IPS-20b (cell line): ENCODE data around the gene APBB1IP.
"Not testable (repeated sequence)": the region's sequence is repeated elsewhere in the genome, so short reads cannot be mapped to it uniquely, and the experiment has no call there.

Experiments used
- H3K27ac ChIP-seq: one replicate; pipeline ENCODE4 v1.5.1; 2013; ENCODE audit warnings: low read length
- H3K27me3 ChIP-seq: 2 replicates; pipeline ENCODE4 v1.6.1; 2013; ENCODE audit warnings: mild to moderate bottlenecking, low read length, inconsistent platforms; ENCODE audit not compliant: insufficient read depth
- H3K36me3 ChIP-seq: 2 replicates; pipeline ENCODE4 v1.6.1; 2013; ENCODE audit warnings: low read depth, mild to moderate bottlenecking, inconsistent platforms, low read length, moderate library complexity; ENCODE audit not compliant: insufficient read depth
- H3K4me1 ChIP-seq: 2 replicates; pipeline ENCODE4 v1.6.1; 2013; ENCODE audit warnings: mild to moderate bottlenecking, control low read depth, inconsistent platforms, low read length, moderate library complexity; ENCODE audit not compliant: insufficient read depth
- H3K4me3 ChIP-seq: 2 replicates; pipeline ENCODE4 v1.5.1; 2013; ENCODE audit warnings: mild to moderate bottlenecking, low read length, inconsistent platforms
- H3K9ac ChIP-seq: 2 replicates; pipeline ENCODE4 v1.6.1; 2013; ENCODE audit warnings: low read depth, mild to moderate bottlenecking, inconsistent platforms, low read length, moderate library complexity
- H3K9me3 ChIP-seq: 2 replicates; pipeline ENCODE4 v1.6.1; 2013; ENCODE audit warnings: mild to moderate bottlenecking, low read depth, low read length, inconsistent platforms; ENCODE audit not compliant: insufficient read depth

APBB1IP gene

GRCh38 chr10:26466531-26466930 is 28.4 kb downstream of the APBB1IP start:
- not testable (repeated sequence) for H3K27ac ChIP-seq, H3K9ac ChIP-seq, H3K27me3 ChIP-seq, H3K4me3 ChIP-seq, H3K9me3 ChIP-seq, H3K36me3 ChIP-seq, H3K4me1 ChIP-seq

- Histone ChIP-seq H3K27me3 (no peaks in the 10 kb centered on the region), H3K36me3 (no peaks in the 10 kb centered on the region), H3K4me1 (no peaks in the 10 kb centered on the region), H3K9ac (no peak overlapping the region), H3K27ac (no peak overlapping the region), H3K9me3 (no peaks in the 10 kb centered on the region), H3K4me3 (no peak overlapping the region)
Observed at GRCh38 chr10:26467639-26468038, 29.5 kb downstream of the APBB1IP start.

DNA sequence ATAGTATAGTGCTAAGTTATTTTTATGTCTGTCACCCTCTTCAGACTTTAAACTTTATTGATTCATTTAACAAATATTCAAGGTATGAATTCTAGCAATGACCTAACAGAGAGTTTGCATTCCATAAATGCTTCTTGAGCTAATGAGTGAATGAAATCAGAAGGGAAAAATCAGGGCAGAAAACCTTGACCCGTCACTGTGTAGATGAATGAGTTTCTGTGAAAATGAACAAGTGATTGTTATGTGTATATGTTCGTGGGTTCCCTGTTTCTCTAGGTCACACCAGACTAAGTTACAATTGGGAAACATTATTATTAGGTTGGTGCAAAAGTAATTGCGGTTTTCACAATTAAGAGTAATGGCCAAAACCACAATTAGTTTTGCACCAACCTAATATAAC is 30.1 kb downstream of the APBB1IP start:
- H3K9me3 ChIP-seq, result no peaks in the 10 kb centered on the region
- H3K9ac ChIP-seq, result no peak overlapping the region
- H3K4me1 ChIP-seq, result 0 out of 2 replicates have a peak, but pooled peaks cover 1% of the 10 kb centered on the region
- no peak overlapping the region for H3K27ac ChIP-seq
- no peak overlapping the region for H3K4me3 ChIP-seq
- no peaks in the 10 kb centered on the region for H3K36me3 ChIP-seq
- H3K27me3 ChIP-seq, result no peaks in the 10 kb centered on the region

DNA sequence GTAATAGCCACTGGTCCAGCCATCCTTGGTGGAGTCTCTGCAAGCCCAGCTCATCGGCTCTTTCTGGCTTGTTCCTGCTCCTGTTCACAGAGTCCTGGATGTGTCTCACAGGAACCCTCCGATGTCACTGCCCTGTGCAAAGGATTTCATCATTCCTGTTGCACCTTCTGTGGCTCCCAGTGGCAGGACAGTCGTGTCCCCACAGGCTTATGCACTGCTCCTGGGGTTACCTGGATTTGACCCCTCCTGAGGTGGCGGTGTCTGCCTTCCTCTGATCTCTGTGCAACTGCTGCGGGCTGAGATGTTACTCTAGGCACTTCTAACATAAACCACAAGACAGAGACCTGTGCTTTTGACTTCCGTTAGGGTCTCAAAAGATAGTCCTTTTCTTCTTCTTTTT is 30.6 kb downstream of the APBB1IP start:
- 0 out of 2 replicates have a peak, but pooled peaks cover 4% of the 10 kb centered on the region for H3K4me1 ChIP-seq

GRCh38 chr10:26472492-26472778 is 34.3 kb downstream of the APBB1IP start:
- H3K4me3 ChIP-seq, result no peak overlapping the region
- H3K9me3 ChIP-seq, result no peaks in the 10 kb centered on the region
- H3K27ac ChIP-seq, result no peak overlapping the region
- H3K4me1 ChIP-seq, result 0 out of 2 replicates have a peak, but pooled peaks cover 4% of the 10 kb centered on the region
- H3K36me3 ChIP-seq, result no peaks in the 10 kb centered on the region
- no peak overlapping the region for H3K9ac ChIP-seq
- H3K27me3 ChIP-seq, result no peaks in the 10 kb centered on the region

More for the DNA sequence above, 30.6 kb downstream of the APBB1IP start:
- no peaks in the 10 kb centered on the region for H3K9me3 ChIP-seq
- no peaks in the 10 kb centered on the region for H3K36me3 ChIP-seq
- H3K9ac ChIP-seq, result no peak overlapping the region
- H3K27ac ChIP-seq, result no peak overlapping the region
- no peak overlapping the region for H3K4me3 ChIP-seq
- H3K27me3 ChIP-seq, result no peaks in the 10 kb centered on the region

DNA sequence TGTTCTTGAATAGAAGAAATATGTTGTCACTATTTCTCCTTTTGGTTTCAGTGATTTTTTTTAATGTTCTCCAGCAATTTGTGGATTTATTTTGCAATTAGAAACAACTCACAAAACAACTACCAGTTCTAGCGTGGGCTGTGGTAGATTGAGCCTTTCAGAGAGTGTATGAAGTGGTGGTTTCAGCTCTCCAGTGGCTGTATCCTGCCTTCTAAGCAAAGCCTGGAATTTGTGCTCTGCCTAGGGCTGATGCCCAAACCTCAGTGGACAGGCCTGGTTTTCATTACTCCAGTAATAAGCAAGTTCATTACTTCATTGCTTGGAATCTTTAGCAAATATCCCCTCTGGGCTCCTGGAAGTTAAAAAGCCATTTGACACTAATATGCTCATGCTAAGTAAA is 35.9 kb downstream of the APBB1IP start:
- Histone ChIP-seq H3K27me3 (no peaks in the 10 kb centered on the region), H3K4me1 (0 out of 2 replicates have a peak, but pooled peaks cover 4% of the 10 kb centered on the region), H3K9ac (no peak overlapping the region), H3K27ac (no peak overlapping the region), H3K36me3 (no peaks in the 10 kb centered on the region), H3K9me3 (no peaks in the 10 kb centered on the region), H3K4me3 (no peak overlapping the region)

GRCh38 chr10:26474845-26475244 is 36.7 kb downstream of the APBB1IP start:
- H3K9ac ChIP-seq, H3K27ac ChIP-seq, H3K4me1 ChIP-seq: not testable (repeated sequence)

GRCh38 chr10:26475386-26475785 is 37.2 kb downstream of the APBB1IP start:
- no peaks in the 10 kb centered on the region for H3K9me3 ChIP-seq
- no peak overlapping the region for H3K27ac ChIP-seq
- H3K9ac ChIP-seq, result no peak overlapping the region
- no peaks in the 10 kb centered on the region for H3K36me3 ChIP-seq
- H3K27me3 ChIP-seq, result no peaks in the 10 kb centered on the region
- 0 out of 2 replicates have a peak, but pooled peaks cover 4% of the 10 kb centered on the region for H3K4me1 ChIP-seq
- H3K4me3 ChIP-seq, result no peak overlapping the region

More at GRCh38 chr10:26474845-26475244, 36.7 kb downstream of the APBB1IP start:
- H3K9me3 ChIP-seq, H3K27me3 ChIP-seq, H3K4me3 ChIP-seq, H3K36me3 ChIP-seq: not testable (repeated sequence)

DNA sequence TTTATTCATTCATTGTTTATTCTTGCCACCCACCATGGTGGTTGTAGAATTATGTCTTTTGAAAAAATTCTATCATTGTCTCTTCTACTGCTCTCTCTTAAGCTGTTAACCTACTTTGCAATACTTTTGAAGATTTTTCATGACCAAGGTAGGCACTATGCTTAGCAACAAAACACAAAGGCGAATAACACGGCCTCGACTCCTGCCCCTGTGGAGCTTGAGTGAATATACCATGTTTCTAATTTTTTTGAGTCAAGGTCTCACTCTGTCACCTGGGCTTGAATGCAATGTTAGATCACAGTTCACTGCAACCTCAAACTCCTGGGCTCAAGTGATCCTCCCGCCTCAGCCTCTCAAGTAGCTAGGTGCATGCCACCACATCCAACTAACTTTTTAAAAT is 39.4 kb downstream of the APBB1IP start:
- Histone ChIP-seq H3K36me3 (no peaks in the 10 kb centered on the region), H3K9ac (no peak overlapping the region), H3K4me1 (0 out of 2 replicates have a peak, but pooled peaks cover 4% of the 10 kb centered on the region), H3K27me3 (no peaks in the 10 kb centered on the region), H3K9me3 (no peaks in the 10 kb centered on the region), H3K27ac (no peak overlapping the region), H3K4me3 (no peak overlapping the region)

- H3K36me3 ChIP-seq, result no peaks in the 10 kb centered on the region
- no peak overlapping the region for H3K4me3 ChIP-seq
- H3K27ac ChIP-seq, result no peak overlapping the region
- no peaks in the 10 kb centered on the region for H3K27me3 ChIP-seq
- 0 out of 2 replicates have a peak, but pooled peaks cover 4% of the 10 kb centered on the region for H3K4me1 ChIP-seq
- H3K9ac ChIP-seq, result no peak overlapping the region
- H3K9me3 ChIP-seq, result no peaks in the 10 kb centered on the region
Observed at GRCh38 chr10:26478061-26478460, 39.9 kb downstream of the APBB1IP start.

DNA sequence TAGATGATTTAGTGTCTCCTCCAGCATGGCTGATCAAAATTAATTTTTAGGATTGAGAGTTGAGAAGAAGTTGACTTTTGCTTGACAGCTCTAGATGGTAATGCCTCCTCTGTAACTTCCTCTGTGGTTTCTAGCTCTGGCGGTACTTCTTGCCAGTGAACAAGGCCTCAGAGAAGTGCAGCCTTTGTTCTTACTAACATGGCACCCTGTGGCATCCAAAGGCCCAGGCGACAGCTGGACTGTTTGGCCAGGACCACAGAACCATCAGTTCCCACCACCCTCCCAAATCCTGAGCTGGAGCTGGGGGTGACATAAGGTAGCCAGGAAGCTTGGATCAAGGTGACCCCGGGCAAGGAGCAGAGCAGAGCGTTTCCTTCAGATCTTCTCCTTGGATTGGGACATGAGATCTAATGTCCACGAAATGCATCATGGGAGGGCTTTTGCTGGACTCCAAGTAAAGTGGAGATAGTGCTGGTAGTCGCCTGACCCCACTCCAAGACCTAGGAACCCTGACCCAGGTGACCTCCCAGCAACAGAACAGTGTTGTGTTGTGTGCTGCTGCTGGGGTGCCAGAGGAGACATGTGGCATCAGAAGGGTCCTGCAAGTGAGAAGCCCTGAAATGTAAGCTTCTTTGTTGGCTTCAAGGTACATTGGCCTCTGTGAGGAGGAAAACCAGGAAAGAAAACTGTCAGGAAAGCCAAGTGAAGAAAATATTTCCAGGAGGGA is 41.8 kb downstream of the APBB1IP start:
- no peaks in the 10 kb centered on the region for H3K9me3 ChIP-seq
- H3K9ac ChIP-seq, result no peak overlapping the region
- H3K36me3 ChIP-seq, result no peaks in the 10 kb centered on the region
- H3K4me1 ChIP-seq, result no peaks in the 10 kb centered on the region
- no peaks in the 10 kb centered on the region for H3K27me3 ChIP-seq
- no peak overlapping the region for H3K27ac ChIP-seq
- H3K4me3 ChIP-seq, result no peak overlapping the region

DNA sequence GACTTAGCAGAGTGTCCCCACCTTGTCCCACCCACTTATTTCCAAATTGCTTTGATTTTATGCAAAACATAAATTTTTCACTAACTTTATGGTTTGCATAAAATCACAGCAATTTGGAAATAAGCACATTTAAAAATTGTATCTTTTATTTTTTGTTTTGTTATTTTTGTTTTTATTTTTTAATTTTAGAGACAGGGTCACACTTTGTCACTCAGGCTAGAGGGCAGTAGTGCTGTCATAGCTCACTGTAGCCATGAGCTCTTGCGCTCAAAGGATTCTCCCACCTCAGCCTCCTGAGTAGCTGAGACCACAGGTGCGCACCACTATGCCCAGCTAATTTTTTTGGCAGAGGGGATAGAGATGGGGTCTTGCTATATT is 43.2 kb downstream of the APBB1IP start:
- Histone ChIP-seq H3K36me3 (no peaks in the 10 kb centered on the region), H3K27me3 (no peaks in the 10 kb centered on the region), H3K9me3 (no peaks in the 10 kb centered on the region), H3K4me1 (no peaks in the 10 kb centered on the region), H3K4me3 (no peak overlapping the region), H3K9ac (no peak overlapping the region), H3K27ac (no peak overlapping the region)
